Vagina (tissue), 2 donors: ENCODE data around the gene ATP5IF1. TPM values are rescaled to one million over a fixed set of nuclear protein-coding genes. Genes with fewer than 3 reads are reported as not detected.
A peak's percentile ranks its signal among the peaks of the same experiment; 100 is the strongest.

ENCODE experiments used
- DNase-seq, 2 donors: peaks; one replicate each; pipeline ENCODE4 v3.0.0-alpha.2; 2017; ENCODE audit errors: extremely low spot score in 2 of 2
- H3K27ac ChIP-seq: fragments of 200-600 bp; sonication (generic); one replicate; pipeline ENCODE4 v1.5.1; 2019
- H3K27me3 ChIP-seq: fragments of 200-600 bp; sonication (generic); one replicate; pipeline ENCODE4 v1.5.1; 2019
- H3K36me3 ChIP-seq, 2 donors: fragments of 200-600 bp; sonication (generic); one replicate each; pipeline ENCODE4 v1.5.1; 2017 to 2019
- H3K4me1 ChIP-seq: fragments of 200-600 bp; sonication (generic); one replicate; pipeline ENCODE4 v1.5.1; 2019
- H3K4me3 ChIP-seq, 2 donors: fragments of 200-600 bp; sonication (generic); 1 replicate in 1 of 2; 2 replicates in 1 of 2; pipeline ENCODE4 v1.5.1; 2016 to 2019
- H3K9me3 ChIP-seq: fragments of 200-600 bp; sonication (generic); one replicate; pipeline ENCODE4 v1.5.1; 2019
- CTCF ChIP-seq, 3 experiments: fragments of 450-650 bp in 2 of 3; fragments of 200-600 bp in 1 of 3; sonication (generic) in 1 of 3; IDR thresholded peaks; one replicate each; pipeline ENCODE4 v1.5.1; 2017 to 2019; ENCODE audit warnings: antibody characterized with exemption in 3 of 3, mild to moderate bottlenecking in 2 of 3, moderate library complexity in 2 of 3
- POLR2A ChIP-seq, 2 donors: fragments of 450-650 bp; IDR thresholded peaks; one replicate each; pipeline ENCODE4 v1.6.1; 2017; ENCODE audit warnings: antibody characterized with exemption in 2 of 2, mild to moderate bottlenecking in 2 of 2, moderate library complexity in 2 of 2
- POLR2AphosphoS5 ChIP-seq, 2 donors: sonication (generic); formaldehyde crosslinking; IDR thresholded peaks; one replicate each; pipeline ENCODE4 v1.9.0; 2017; ENCODE audit warnings: antibody characterized with exemption in 2 of 2, mild to moderate bottlenecking in 2 of 2, low read depth in 1 of 2; ENCODE audit not compliant: insufficient read depth in 1 of 2
- intact Hi-C: fragments of 100-400 bp; cut with DNase I; formaldehyde crosslinking; loops from one replicate; pipeline ENCODE4 v1.15.1; 2023
- total RNA-seq: library from RNA; depleted of rRNA; stranded (reverse); fragments of >200 nt; gene quantifications from one replicate; pipeline ENCODE4 v1.2.3, GENCODE V29; 2016

Gene ATP5IF1
- total RNA-seq, 1 donor from 2014 or later: 224 TPM

GRCh38 chr1:28233264-28233606 lies 2.7 kb upstream of the ATP5IF1 start:
- no peak for TF ChIP-seq POLR2AphosphoS5 (IDR thresholded peaks at IDR 0.05; ENCODE audit: insufficient read depth in 1 of 2, low read depth in 1 of 2)
- TF ChIP-seq CTCF (IDR thresholded peaks at IDR 0.05): no peak
- no peak for TF ChIP-seq POLR2A (IDR thresholded peaks at IDR 0.05)
- intact Hi-C loops: no loop called here
- no peak for DNase-seq
- Histone ChIP-seq H3K27me3 (no peaks in the 10 kb centered on the region), H3K4me1 (peaks cover 36% of the 10 kb centered on the region), H3K27ac (peak overlapping the region; percentile 88), H3K9me3 (no peaks in the 10 kb centered on the region), H3K4me3 (peak overlapping the region; percentile 82 to 94), H3K36me3 (peaks cover 0 to 9% of the 10 kb centered on the region in 2 donors)

GRCh38 chr1:28236656-28237322 lies 865 bp downstream of the ATP5IF1 start:
- peak overlapping the region; percentile 87 for H3K27ac ChIP-seq
- H3K36me3 ChIP-seq: no peaks in the 10 kb centered on the region
- H3K27me3 ChIP-seq: no peaks in the 10 kb centered on the region
- TF ChIP-seq POLR2AphosphoS5 (IDR thresholded peaks at IDR 0.05; ENCODE audit: insufficient read depth in 1 of 2, low read depth in 1 of 2) (no peak), POLR2A (IDR thresholded peaks at IDR 0.05) (no peak), CTCF (IDR thresholded peaks at IDR 0.05) (no peak)
- DNase-seq: no peak
- peaks cover 31% of the 10 kb centered on the region for H3K4me1 ChIP-seq
- H3K4me3 ChIP-seq: peak overlapping the region; percentile 87 to 88
- intact Hi-C loops: no loop called here
- H3K9me3 ChIP-seq: no peaks in the 10 kb centered on the region

GRCh38 chr1:28239004-28239403 lies 3.1 kb downstream of the ATP5IF1 start:
- H3K4me3 ChIP-seq: no peak overlapping the region
- H3K36me3 ChIP-seq: no peaks in the 10 kb centered on the region
- TF ChIP-seq POLR2A (IDR thresholded peaks at IDR 0.05) (no peak), POLR2AphosphoS5 (IDR thresholded peaks at IDR 0.05; ENCODE audit: insufficient read depth in 1 of 2, low read depth in 1 of 2) (no peak), CTCF (IDR thresholded peaks at IDR 0.05) (no peak)
- no peak overlapping the region for H3K27ac ChIP-seq
- H3K4me1 ChIP-seq: peaks cover 18% of the 10 kb centered on the region
- no peaks in the 10 kb centered on the region for H3K27me3 ChIP-seq
- no peaks in the 10 kb centered on the region for H3K9me3 ChIP-seq
- no peak for DNase-seq
- intact Hi-C loops: no loop called here

- no peak for DNase-seq
- H3K27me3 ChIP-seq: no peaks in the 10 kb centered on the region
- intact Hi-C loops: no loop called here
- H3K4me3 ChIP-seq: no peak overlapping the region
- TF ChIP-seq CTCF (IDR thresholded peaks at IDR 0.05) (no peak), POLR2AphosphoS5 (IDR thresholded peaks at IDR 0.05; ENCODE audit: insufficient read depth in 1 of 2, low read depth in 1 of 2) (no peak), POLR2A (IDR thresholded peaks at IDR 0.05) (no peak)
- H3K9me3 ChIP-seq: no peaks in the 10 kb centered on the region
- peaks cover 18% of the 10 kb centered on the region for H3K4me1 ChIP-seq
- no peaks in the 10 kb centered on the region for H3K36me3 ChIP-seq
- no peak overlapping the region for H3K27ac ChIP-seq
Observed at GRCh38 chr1:28240024-28240423, 4.1 kb downstream of the ATP5IF1 start.

GRCh38 chr1:28241638-28242241 lies 5.8 kb downstream of the ATP5IF1 start:
- Histone ChIP-seq H3K9me3 (no peaks in the 10 kb centered on the region), H3K27me3 (no peaks in the 10 kb centered on the region), H3K4me1 (peaks cover 16% of the 10 kb centered on the region), H3K36me3 (no peaks in the 10 kb centered on the region), H3K27ac (no peak overlapping the region), H3K4me3 (no peak overlapping the region)
- DNase-seq: no peak
- intact Hi-C loops: no loop called here
- peak in 1 of 2 donors; percentile 63 for TF ChIP-seq POLR2AphosphoS5 (IDR thresholded peaks at IDR 0.05; ENCODE audit: insufficient read depth in 1 of 2, low read depth in 1 of 2)
- TF ChIP-seq POLR2A (IDR thresholded peaks at IDR 0.05): no peak
- no peak for TF ChIP-seq CTCF (IDR thresholded peaks at IDR 0.05)
